Right ventricle myocardium inferior (tissue), 1 donor: Measurements from ENCODE around the gene NLK. TPM values are rescaled to one million over a fixed set of nuclear protein-coding genes. Genes with fewer than 3 reads are reported as not detected.
"Not testable (repeated sequence)": the region's sequence is repeated elsewhere in the genome, so short reads cannot be mapped to it uniquely, and the experiment has no call there.

Source experiments
- ATAC-seq: fragments of 200-7000 bp; cut with Tn5 transposase; one replicate; pipeline ENCODE4 v1.9.1; 2020; ENCODE audit warnings: mild to moderate bottlenecking, moderate library complexity
- DNase-seq: peaks from one replicate; pipeline ENCODE4 v3.0.0; 2021; ENCODE audit errors: missing footprints
- intact Hi-C: fragments of 100-400 bp; cut with DNase I; formaldehyde crosslinking; loops from one replicate; pipeline ENCODE4 v1.11.0; 2022
- total RNA-seq: library from RNA; stranded (reverse); fragmentation: NEBNext Ultra II Directional; extraction: Animal tissue kit (Norgen Biotek cat#: 25700); gene quantifications from one replicate; pipeline ENCODE4 v1.2.1, GENCODE V29; 2021
- donor health status: DM: no; HTN: yes; CAD: no; lungs with severe emphysema.

Gene NLK
- total RNA-seq, 1 donor from 2014 or later: 20.8 TPM

- DNase-seq, ATAC-seq, intact Hi-C loops: not testable (repeated sequence)
Observed at GRCh38 chr17:28230607-28231006, 188.1 kb downstream of the NLK start.

GRCh38 chr17:28231624-28232023, 189.1 kb downstream of the NLK start:
- ATAC-seq, intact Hi-C loops, DNase-seq: not testable (repeated sequence)

GRCh38 chr17:28232966-28233870, 190.7 kb downstream of the NLK start:
- DNase-seq, ATAC-seq, intact Hi-C loops: not testable (repeated sequence)

GRCh38 chr17:28233872-28234856, 191.7 kb downstream of the NLK start:
- DNase-seq, intact Hi-C loops: not testable (repeated sequence)

GRCh38 chr17:28235066-28235700, 192.7 kb downstream of the NLK start:
- ATAC-seq, DNase-seq, intact Hi-C loops: not testable (repeated sequence)

More at GRCh38 chr17:28233872-28234856, 191.7 kb downstream of the NLK start:
- ATAC-seq: not testable (repeated sequence)

GRCh38 chr17:28236033-28236653, 193.7 kb downstream of the NLK start:
- DNase-seq, ATAC-seq, intact Hi-C loops: not testable (repeated sequence)

- ATAC-seq, DNase-seq, intact Hi-C loops: not testable (repeated sequence)
Observed at GRCh38 chr17:28238547-28239270, 196.2 kb downstream of the NLK start.

GRCh38 chr17:28239271-28239624, 196.8 kb downstream of the NLK start:
- intact Hi-C loops: no loop called here
- DNase-seq: no peak
- ATAC-seq: no peak

GRCh38 chr17:28240688-28241340, 198.3 kb downstream of the NLK start:
- intact Hi-C loops: no loop called here
- no peak for DNase-seq
- no peak for ATAC-seq

- DNase-seq (no peak), ATAC-seq (no peak)
- intact Hi-C loops: no loop called here
Observed at GRCh38 chr17:28242791-28243190, 200.3 kb downstream of the NLK start.

GRCh38 chr17:28243268-28243667, 200.8 kb downstream of the NLK start:
- ATAC-seq, DNase-seq, intact Hi-C loops: not testable (repeated sequence)

GRCh38 chr17:28244446-28244845, 202.0 kb downstream of the NLK start:
- DNase-seq (no peak), ATAC-seq (no peak)
- intact Hi-C loops: no loop called here

Other genes starting within 250 kb of the NLK start
- 0.22 TPM for gene NOS2, start 242.1 kb upstream of the NLK start, total RNA-seq
- gene LYRM9, start 149.3 kb upstream of the NLK start, total RNA-seq: 6.7 TPM